Activated CD8-positive, alpha-beta memory T cell treated with anti-CD3 and anti-CD28 coated beads, Interleukin-2, amount 50 U/mL, for 1 hour (primary cell): ENCODE measurements around the gene OR51T1.

Experiments used
- DNase-seq: peaks from one replicate; pipeline ENCODE4 v3.0.0-alpha.2; 2020; ENCODE audit errors: extremely low read depth

OR51T1 gene

GRCh38 chr11:4926608-4927007 is 44.9 kb downstream of the OR51T1 start:
- no peak for DNase-seq
